Transverse colon (tissue), 3 donors: ENCODE data around the gene ADGRG3.

Source experiments
- EP300 ChIP-seq: sonication (generic); formaldehyde crosslinking; IDR thresholded peaks from one replicate; pipeline ENCODE4 v1.6.1; 2017; ENCODE audit warnings: antibody characterized with exemption, low read depth
- POLR2A ChIP-seq: fragments of 450-650 bp; IDR thresholded peaks from one replicate; pipeline ENCODE4 v1.6.1; 2016; ENCODE audit warnings: antibody characterized with exemption, mild to moderate bottlenecking, moderate library complexity
- TF ChIP-seq, protein P1 (sequence below), 5 experiments: fragments of 200-600 bp in 3 of 5; fragments of 450-650 bp in 2 of 5; sonication (generic) in 3 of 5; IDR thresholded peaks; 1 replicate in 2 of 5; 2 replicates in 3 of 5; pipeline ENCODE4 v1.5.1; 2016 to 2017; ENCODE audit warnings: antibody characterized with exemption in 5 of 5, inconsistent platforms in 3 of 5, mild to moderate bottlenecking in 2 of 5, moderate library complexity in 1 of 5

DNA sequence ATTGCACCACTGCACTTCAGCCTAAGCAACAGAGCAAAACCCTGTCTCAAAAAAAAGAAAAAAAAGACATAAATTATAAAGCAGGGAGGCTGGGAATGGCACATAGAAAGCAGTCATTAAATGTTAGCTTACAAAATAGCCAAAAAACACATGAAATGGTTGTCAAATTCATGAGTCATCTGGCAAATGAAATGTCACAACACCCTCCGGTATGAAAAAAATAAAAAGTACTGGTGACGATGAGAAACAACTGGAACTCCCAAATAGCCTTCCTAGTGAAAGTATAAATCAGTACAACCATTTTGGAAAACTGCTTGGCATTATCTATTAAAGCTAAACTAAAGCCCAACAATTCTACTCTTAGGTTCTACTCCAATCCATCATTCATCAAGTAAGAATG is 63.9 kb downstream of the ADGRG3 start:
- TF ChIP-seq, protein P1, sequence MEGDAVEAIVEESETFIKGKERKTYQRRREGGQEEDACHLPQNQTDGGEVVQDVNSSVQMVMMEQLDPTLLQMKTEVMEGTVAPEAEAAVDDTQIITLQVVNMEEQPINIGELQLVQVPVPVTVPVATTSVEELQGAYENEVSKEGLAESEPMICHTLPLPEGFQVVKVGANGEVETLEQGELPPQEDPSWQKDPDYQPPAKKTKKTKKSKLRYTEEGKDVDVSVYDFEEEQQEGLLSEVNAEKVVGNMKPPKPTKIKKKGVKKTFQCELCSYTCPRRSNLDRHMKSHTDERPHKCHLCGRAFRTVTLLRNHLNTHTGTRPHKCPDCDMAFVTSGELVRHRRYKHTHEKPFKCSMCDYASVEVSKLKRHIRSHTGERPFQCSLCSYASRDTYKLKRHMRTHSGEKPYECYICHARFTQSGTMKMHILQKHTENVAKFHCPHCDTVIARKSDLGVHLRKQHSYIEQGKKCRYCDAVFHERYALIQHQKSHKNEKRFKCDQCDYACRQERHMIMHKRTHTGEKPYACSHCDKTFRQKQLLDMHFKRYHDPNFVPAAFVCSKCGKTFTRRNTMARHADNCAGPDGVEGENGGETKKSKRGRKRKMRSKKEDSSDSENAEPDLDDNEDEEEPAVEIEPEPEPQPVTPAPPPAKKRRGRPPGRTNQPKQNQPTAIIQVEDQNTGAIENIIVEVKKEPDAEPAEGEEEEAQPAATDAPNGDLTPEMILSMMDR (IDR thresholded peaks at IDR 0.05) = no peak
- TF ChIP-seq POLR2A (no peak), EP300 (no peak)
